ENCODE measurements around the gene EXOSC1. TPM values are rescaled to one million over a fixed set of nuclear protein-coding genes. Genes with fewer than 3 reads are reported as not detected.
A peak's percentile ranks its signal among the peaks of the same experiment; 100 is the strongest.

The EXOSC1 gene, protein sequence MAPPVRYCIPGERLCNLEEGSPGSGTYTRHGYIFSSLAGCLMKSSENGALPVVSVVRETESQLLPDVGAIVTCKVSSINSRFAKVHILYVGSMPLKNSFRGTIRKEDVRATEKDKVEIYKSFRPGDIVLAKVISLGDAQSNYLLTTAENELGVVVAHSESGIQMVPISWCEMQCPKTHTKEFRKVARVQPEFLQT
- total RNA-seq (10 to 100 TPM; 22.1 to 38.3 (median 26.6) TPM), polyA plus RNA-seq (10 to 100 TPM; 26.9 to 36.2 TPM)
- long read RNA-seq, donor 1, transcript EXOSC1-204 (8 exons, 923 nt), result minor isoform, 14 of 55 reads
- long read RNA-seq, donor 1, transcript EXOSC1-211 (2 exons, 2,113 nt), result major isoform, 27 of 55 reads
- long read RNA-seq, donor 1, partial matches to known transcripts, result 3 of 55 reads
- long read RNA-seq, donor 1, other reads (novel, unspliced or antisense), result 10 of 55 reads
- long read RNA-seq, donor 2, transcript EXOSC1-204 (8 exons, 923 nt), result major isoform, 18 of 20 reads
- long read RNA-seq, donor 2, partial matches to known transcripts, result 0 of 20 reads
- long read RNA-seq, donor 2, other reads (novel, unspliced or antisense), result 0 of 20 reads
- long read RNA-seq, donor 3, transcript EXOSC1-204 (8 exons, 923 nt), result major isoform, 18 of 28 reads
- long read RNA-seq, donor 3, partial matches to known transcripts, result 5 of 28 reads
- long read RNA-seq, donor 3, other reads (novel, unspliced or antisense), result 4 of 28 reads

DNA sequence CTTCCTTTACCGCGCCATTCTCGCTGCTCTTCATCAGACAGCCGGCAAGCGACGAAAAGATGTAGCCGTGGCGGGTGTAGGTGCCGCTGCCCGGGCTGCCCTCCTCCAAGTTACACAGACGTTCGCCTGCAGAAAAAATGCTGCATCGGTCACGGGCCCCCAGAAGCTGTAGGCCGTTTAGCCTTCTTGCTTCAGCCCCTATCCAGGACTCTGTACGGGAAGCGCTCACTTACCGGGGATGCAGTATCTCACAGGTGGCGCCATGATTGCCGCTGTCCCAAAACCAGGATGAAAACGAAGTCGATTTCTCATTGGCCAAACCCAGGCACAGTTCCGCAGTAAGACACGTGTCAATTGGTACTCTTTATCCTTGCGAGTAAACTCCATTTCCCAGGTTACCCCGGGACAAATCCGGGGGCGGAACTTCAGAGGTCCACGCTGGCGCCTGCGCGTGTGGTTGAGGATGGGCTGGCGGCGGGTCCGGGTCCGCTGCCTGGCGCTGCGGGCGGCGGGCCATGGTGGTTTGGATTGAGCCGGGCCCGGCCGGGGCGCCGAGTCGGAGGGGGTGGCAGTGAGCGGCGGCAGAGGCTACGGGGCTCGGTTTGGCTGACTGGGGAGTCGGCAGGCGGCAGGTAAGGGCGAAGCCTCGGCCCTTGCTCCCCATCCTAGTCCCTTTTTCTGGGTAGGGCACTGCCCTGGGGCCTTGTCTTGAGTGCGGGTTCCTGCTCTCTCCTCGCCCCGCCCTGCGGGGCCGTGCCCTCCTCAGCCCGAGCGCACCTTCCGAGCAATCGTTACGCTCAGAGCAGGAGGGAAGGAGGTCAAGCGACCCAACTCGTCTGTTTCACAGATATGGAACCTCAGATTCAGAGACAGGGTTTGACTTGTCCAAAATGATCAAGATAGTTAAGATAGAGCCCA lies at the start of gene EXOSC1, which contains the start of gene ZDHHC16:
Gene EXOSC1 (minus strand): TSS at position 285 of the 918 bp plus-strand sequence. CDS start 21 bp downstream, at position 264.
Gene ZDHHC16 (plus strand): TSS at position 454 of the 918 bp plus-strand sequence. CDS start 5,501 bp downstream, outside the sequence.
- peaks cover 10% of the 10 kb centered on the region for H3K4me1 ChIP-seq (ENCODE audit: insufficient read depth)
- intact Hi-C loops (cut with DNase I), result no loop called here

DNA sequence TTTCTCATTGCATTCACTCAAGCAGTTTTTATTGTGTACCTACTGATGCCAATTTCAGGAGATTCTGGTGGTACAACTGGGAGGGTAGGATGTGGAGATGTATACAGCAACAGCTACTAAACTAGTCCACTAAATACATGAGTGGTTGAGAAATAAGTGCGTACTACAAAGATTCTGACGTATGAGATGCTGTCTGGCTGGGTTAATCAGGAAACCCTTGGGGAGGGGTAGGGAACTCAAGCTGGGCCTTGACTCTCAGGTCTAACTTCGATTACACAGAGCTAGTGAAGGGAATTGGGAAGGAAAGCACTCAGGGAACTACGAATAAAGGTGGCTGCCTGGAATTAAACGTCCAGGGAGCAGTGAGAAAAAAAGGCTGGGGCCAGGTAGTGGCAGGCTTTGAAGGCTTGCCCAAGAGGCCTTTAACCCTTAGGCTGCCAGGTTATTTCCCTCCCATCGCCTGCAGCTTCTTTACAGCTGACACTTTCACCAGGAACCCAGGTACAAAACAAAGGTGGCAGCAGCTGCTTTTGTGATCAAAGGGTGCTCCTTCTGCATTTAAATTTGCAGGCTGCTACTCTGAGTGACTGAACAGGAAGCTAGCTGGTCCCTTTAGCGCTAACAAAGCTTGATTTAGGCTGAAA lies 49.2 kb upstream of the EXOSC1 start:
- no peaks in the 10 kb centered on the region for H3K27me3 ChIP-seq
- intact Hi-C loops (cut with DNase I), result loop anchor here in 1 of 4 donors (10.0 kb wide), 1 partner anchor 50 kb away; no protein-coding TSS in a partner anchor

More for the DNA sequence above, at the start of gene EXOSC1, which contains the start of gene ZDHHC16:
- no peaks in the 10 kb centered on the region for H3K27me3 ChIP-seq
- peak within 1 kb of the TSS; percentile 11 to 39 for H3K27ac ChIP-seq
- no peaks in the 10 kb centered on the region for H3K36me3 ChIP-seq
- TF ChIP-seq, protein P1, sequence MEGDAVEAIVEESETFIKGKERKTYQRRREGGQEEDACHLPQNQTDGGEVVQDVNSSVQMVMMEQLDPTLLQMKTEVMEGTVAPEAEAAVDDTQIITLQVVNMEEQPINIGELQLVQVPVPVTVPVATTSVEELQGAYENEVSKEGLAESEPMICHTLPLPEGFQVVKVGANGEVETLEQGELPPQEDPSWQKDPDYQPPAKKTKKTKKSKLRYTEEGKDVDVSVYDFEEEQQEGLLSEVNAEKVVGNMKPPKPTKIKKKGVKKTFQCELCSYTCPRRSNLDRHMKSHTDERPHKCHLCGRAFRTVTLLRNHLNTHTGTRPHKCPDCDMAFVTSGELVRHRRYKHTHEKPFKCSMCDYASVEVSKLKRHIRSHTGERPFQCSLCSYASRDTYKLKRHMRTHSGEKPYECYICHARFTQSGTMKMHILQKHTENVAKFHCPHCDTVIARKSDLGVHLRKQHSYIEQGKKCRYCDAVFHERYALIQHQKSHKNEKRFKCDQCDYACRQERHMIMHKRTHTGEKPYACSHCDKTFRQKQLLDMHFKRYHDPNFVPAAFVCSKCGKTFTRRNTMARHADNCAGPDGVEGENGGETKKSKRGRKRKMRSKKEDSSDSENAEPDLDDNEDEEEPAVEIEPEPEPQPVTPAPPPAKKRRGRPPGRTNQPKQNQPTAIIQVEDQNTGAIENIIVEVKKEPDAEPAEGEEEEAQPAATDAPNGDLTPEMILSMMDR (IDR thresholded peaks at IDR 0.05), result peak in 1 of 3 donors; percentile 17
- TF ChIP-seq EP300 (IDR thresholded peaks at IDR 0.05) (no peak), POLR2A (IDR thresholded peaks at IDR 0.05) (peak; percentile 6)
- WGBS, 3 donors, result 0% methylated on average over 66 of the region's 66 CpGs
- no peaks in the 10 kb centered on the region for H3K9me3 ChIP-seq
- peak within 1 kb of the TSS; percentile 94 for H3K4me3 ChIP-seq
- DNase-seq, result peak; percentile 86 to 91 (median 89)

DNA sequence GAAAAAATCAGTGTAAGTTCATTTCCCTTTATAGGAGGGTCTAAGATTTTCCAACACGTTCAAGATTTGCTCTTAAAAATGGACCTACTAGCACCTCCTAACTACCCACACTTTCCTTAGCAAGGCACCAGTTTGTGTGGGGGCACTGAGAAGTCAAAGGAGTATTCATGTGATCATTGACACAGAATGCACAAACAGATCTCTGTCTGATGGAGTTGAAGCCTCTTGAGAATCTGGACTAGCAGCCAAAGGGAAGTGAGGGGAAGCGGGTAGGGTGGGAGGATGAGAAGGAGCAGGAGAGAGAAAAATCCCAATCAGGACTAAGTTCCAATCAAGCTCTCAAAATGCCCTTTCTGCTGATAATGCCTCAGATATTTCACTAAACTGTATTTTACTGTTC lies 48.3 kb upstream of the EXOSC1 start:
- no peaks in the 10 kb centered on the region for H3K36me3 ChIP-seq
- no peaks in the 10 kb centered on the region for H3K27me3 ChIP-seq
- H3K27ac ChIP-seq, result no peak overlapping the region
- H3K9me3 ChIP-seq, result no peaks in the 10 kb centered on the region
- TF ChIP-seq, protein P1 (IDR thresholded peaks at IDR 0.05), result no peak
- 29 to 50% (median 38%) methylated on average over 2 of the region's 2 CpGs for WGBS, 3 donors
- H3K4me3 ChIP-seq, result no peak overlapping the region
- no peak for DNase-seq
- H3K4me1 ChIP-seq (ENCODE audit: insufficient read depth), result peaks cover 6% of the 10 kb centered on the region
- intact Hi-C loops (cut with DNase I), result loop anchor here in 1 of 4 donors (10.0 kb wide), 1 partner anchor 51 kb away; no protein-coding TSS in a partner anchor

More for the DNA sequence above, 49.2 kb upstream of the EXOSC1 start:
- Histone ChIP-seq H3K36me3 (no peaks in the 10 kb centered on the region), H3K4me1 (ENCODE audit: insufficient read depth) (peaks cover 5% of the 10 kb centered on the region), H3K9me3 (no peaks in the 10 kb centered on the region), H3K4me3 (no peak overlapping the region), H3K27ac (no peak overlapping the region)
- no peak for TF ChIP-seq POLR2A (IDR thresholded peaks at IDR 0.05)
- TF ChIP-seq, protein P1 (IDR thresholded peaks at IDR 0.05), result no peak
- TF ChIP-seq EP300 (IDR thresholded peaks at IDR 0.05), result no peak
- 40 to 42% (median 41%) methylated on average over 7 of the region's 7 CpGs for WGBS, 3 donors
- DNase-seq, result no peak
